OCI-LY3 (cell line): ENCODE measurements around the gene YWHAG.
A peak's percentile ranks its signal among the peaks of the same experiment; 100 is the strongest.
"Not testable (repeated sequence)": the region's sequence is repeated elsewhere in the genome, so short reads cannot be mapped to it uniquely, and the experiment has no call there.

Source experiments
- H2AFZ ChIP-seq: fragments of 200-600, 300-600 bp; shearing (Covaris generic); 2 replicates; pipeline ENCODE4 v1.6.0; 2014; ENCODE audit warnings: antibody characterized with exemption, low read depth, low read length
- H3K27ac ChIP-seq: fragments of 200-600, 300-600 bp; sonication (generic); 2 replicates; pipeline ENCODE4 v1.5.1; 2014; ENCODE audit warnings: mild to moderate bottlenecking, low read length, moderate library complexity, mixed read lengths
- H3K27me3 ChIP-seq: fragments of 200-600, 300-600 bp; sonication (generic); 2 replicates; pipeline ENCODE4 v1.6.1; 2014; ENCODE audit warnings: low read depth, low read length, mixed read lengths
- H3K36me3 ChIP-seq: fragments of 200-600, 300-600 bp; sonication (generic); replicated peaks from 2 replicates; pipeline ENCODE3; 2014; ENCODE audit warnings: low read depth, low read length, mixed read lengths
- H3K4me1 ChIP-seq: fragments of 300-600, 200-600 bp; sonication (generic); 2 replicates; pipeline ENCODE4 v1.6.1; 2014; ENCODE audit warnings: low read length, mixed read lengths
- H3K4me2 ChIP-seq: fragments of 200-600, 300-600 bp; sonication (generic); 2 replicates; pipeline ENCODE4 v1.6.1; 2014; ENCODE audit warnings: low read length, mixed read lengths
- H3K4me3 ChIP-seq: fragments of 300-600, 200-600 bp; sonication (generic); 2 replicates; pipeline ENCODE4 v1.5.1; 2014; ENCODE audit warnings: antibody characterized with exemption, mild to moderate bottlenecking, low read length, moderate library complexity
- H3K79me2 ChIP-seq: fragments of 300-600, 200-600 bp; shearing (Covaris generic); 2 replicates; pipeline ENCODE4 v1.6.1; 2014; ENCODE audit warnings: mild to moderate bottlenecking, low read length, mixed read lengths
- H3K9ac ChIP-seq: fragments of 300-600, 200-600 bp; shearing (Covaris generic); 2 replicates; pipeline ENCODE4 v1.6.0; 2014; ENCODE audit warnings: mild to moderate bottlenecking, low read length, moderate library complexity
- H3K9me3 ChIP-seq: fragments of 200-600, 300-600 bp; shearing (Covaris generic); 2 replicates; pipeline ENCODE4 v1.6.1; 2014; ENCODE audit warnings: low read length, mixed read lengths; ENCODE audit not compliant: insufficient read depth
- H4K20me1 ChIP-seq: fragments of 200-600, 300-600 bp; sonication (generic); 2 replicates; pipeline ENCODE4 v1.6.1; 2016; ENCODE audit warnings: low read length, mixed read lengths; ENCODE audit not compliant: insufficient read depth
- CTCF ChIP-seq: fragments of 200-600, 300-600 bp; sonication (generic); IDR thresholded peaks from 2 replicates; pipeline ENCODE4 v1.5.1; 2014; ENCODE audit warnings: antibody characterized with exemption, low read length, low read depth
- EZH2phosphoT487 ChIP-seq: fragments of 200-600 bp; shearing (Covaris generic); IDR thresholded peaks from 2 replicates; pipeline ENCODE4 v1.6.1; 2018; ENCODE audit warnings: antibody characterized with exemption, mixed run types, low read depth

Gene YWHAG

GRCh38 chr7:76403780-76404494 is 45.1 kb upstream of the YWHAG start:
- Histone ChIP-seq H3K36me3 (no peaks in the 10 kb centered on the region), H3K4me1 (peaks cover 15% of the 10 kb centered on the region), H4K20me1 (no peaks in the 10 kb centered on the region), H3K9ac (no peak overlapping the region), H3K4me3 (no peak overlapping the region), H2AFZ (no peak overlapping the region), H3K4me2 (peak overlapping the region; percentile 24), H3K9me3 (no peaks in the 10 kb centered on the region), H3K79me2 (no peaks in the 10 kb centered on the region), H3K27me3 (peaks cover 3% of the 10 kb centered on the region; the same call in 1 of the 2 replicates), H3K27ac (no peak overlapping the region)
- TF ChIP-seq CTCF (no peak), EZH2phosphoT487 (no peak)

GRCh38 chr7:76403097-76403496 is 44.3 kb upstream of the YWHAG start:
- not testable (repeated sequence) for H3K9me3 ChIP-seq, H3K79me2 ChIP-seq, H3K9ac ChIP-seq, H3K36me3 ChIP-seq, H3K4me3 ChIP-seq, H4K20me1 ChIP-seq, H3K27me3 ChIP-seq, H3K27ac ChIP-seq, H2AFZ ChIP-seq
- Histone ChIP-seq H3K4me2 (peak overlapping the region; percentile 29; the same call in 1 of the 2 replicates), H3K4me1 (peaks cover 15% of the 10 kb centered on the region)

GRCh38 chr7:76400248-76400647 is 41.5 kb upstream of the YWHAG start:
- TF ChIP-seq CTCF (no peak), EZH2phosphoT487 (no peak)
- H3K4me1 ChIP-seq: peaks cover 15% of the 10 kb centered on the region
- no peaks in the 10 kb centered on the region for H3K27me3 ChIP-seq
- no peaks in the 10 kb centered on the region for H3K79me2 ChIP-seq
- no peak overlapping the region for H3K9ac ChIP-seq
- H3K9me3 ChIP-seq: no peaks in the 10 kb centered on the region
- H4K20me1 ChIP-seq: no peaks in the 10 kb centered on the region
- no peak overlapping the region for H3K4me2 ChIP-seq
- H3K4me3 ChIP-seq: no peak overlapping the region
- H3K27ac ChIP-seq: no peak overlapping the region
- H3K36me3 ChIP-seq: no peaks in the 10 kb centered on the region
- H2AFZ ChIP-seq: no peak overlapping the region

- H3K27me3 ChIP-seq: no peaks in the 10 kb centered on the region
- no peak overlapping the region for H2AFZ ChIP-seq
- no peaks in the 10 kb centered on the region for H4K20me1 ChIP-seq
- no peak overlapping the region for H3K9ac ChIP-seq
- no peak overlapping the region for H3K4me3 ChIP-seq
- H3K79me2 ChIP-seq: no peaks in the 10 kb centered on the region
- no peak overlapping the region for H3K4me2 ChIP-seq
- H3K36me3 ChIP-seq: no peaks in the 10 kb centered on the region
- H3K9me3 ChIP-seq: no peaks in the 10 kb centered on the region
- peaks cover 6% of the 10 kb centered on the region for H3K4me1 ChIP-seq
- no peak overlapping the region for H3K27ac ChIP-seq
- TF ChIP-seq EZH2phosphoT487: no peak
- TF ChIP-seq CTCF: no peak
Observed at GRCh38 chr7:76397409-76398183, 38.8 kb upstream of the YWHAG start.
